GM18499 (cell line): ENCODE results near the gene EPOP.

Source experiments
- ATAC-seq: cut with Tn5 transposase; IDR thresholded peaks from one replicate; pipeline ENCODE4 v1.9.1; 2021; ENCODE audit warnings: moderate number of reproducible peaks; ENCODE audit not compliant: insufficient read depth, unreplicated experiment

The EPOP gene

DNA sequence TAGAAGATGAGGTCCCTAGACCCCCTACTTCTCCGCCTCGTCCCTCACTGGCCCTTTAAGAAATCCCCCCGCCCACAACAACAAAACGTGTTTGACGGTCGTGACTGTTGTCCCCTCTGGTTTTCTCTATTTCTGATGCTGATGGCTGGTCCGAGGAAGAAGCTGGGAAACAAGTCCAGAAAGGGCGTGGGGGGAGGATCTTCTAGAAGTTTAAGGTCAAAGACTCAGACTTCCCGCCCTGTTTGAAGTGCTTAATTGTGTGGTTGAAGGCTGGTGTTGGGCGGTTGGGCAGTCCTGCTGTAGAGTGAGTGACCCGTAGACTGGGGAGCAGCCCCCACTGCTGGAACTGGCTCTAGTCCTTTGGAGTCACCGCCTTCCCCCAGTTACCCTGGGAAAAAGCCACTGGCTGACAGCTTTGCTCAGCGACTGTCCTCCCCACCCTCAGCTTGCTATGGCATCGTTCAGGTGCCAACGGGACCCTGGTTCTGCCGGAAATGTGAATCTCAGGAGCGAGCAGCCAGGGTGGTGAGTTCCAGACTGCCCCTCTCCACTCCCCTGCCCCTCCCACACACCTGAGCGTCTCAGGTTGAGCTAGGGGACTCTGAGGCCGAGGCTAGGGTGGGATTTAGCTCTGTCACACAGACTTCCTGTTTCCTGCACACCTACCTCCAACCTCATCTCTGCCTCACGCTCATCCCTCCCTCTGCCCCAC, 31.9 kb upstream of the EPOP start:
- no peak for ATAC-seq

DNA sequence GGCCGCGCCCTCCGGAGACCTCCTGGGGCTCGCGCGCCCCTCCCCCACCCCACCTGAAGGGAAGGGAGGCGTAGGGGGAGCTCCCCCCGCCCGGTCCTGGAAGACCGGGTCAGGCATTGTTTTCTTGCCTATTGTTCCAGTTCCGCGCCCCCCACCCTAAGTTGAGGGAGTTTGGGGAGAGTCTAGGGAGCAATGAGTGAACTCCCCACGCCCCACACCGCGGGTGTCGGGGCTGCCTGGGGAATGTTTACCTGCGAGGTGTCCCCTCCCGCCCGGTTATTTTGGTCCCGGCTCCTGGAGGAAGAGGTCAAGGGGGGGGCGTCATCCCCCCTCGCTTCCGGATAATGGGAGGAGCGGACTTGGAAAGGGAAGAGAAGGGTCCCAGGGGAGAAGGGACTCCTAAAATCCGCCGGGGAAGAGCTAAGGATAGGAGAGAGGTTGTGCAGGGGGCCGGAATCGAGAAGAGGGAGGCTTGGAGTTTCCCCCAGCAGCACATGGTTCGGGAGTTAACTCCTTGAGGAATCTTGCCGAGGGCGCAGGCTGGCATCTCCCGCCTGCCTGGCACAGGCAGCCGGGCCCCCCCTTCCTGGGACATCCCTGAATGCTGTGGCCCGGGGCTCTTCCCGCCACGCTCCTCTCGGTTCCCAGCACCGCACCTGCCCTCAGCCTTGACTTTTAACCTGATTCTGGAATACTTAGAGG, 31.2 kb upstream of the EPOP start:
- no peak for ATAC-seq

DNA sequence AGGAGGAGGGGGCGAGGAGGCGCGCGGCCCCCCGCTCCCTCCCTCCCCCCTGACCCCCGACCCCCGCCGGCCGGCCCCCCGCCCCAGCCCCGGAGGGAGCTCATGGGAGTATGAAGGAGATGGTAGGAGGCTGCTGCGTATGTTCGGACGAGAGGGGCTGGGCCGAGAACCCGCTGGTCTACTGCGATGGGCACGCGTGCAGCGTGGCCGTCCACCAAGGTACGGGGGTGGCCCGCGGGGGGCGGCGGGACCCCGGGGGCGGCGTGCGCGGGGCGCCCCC, 30.7 kb upstream of the EPOP start:
- no peak for ATAC-seq

DNA sequence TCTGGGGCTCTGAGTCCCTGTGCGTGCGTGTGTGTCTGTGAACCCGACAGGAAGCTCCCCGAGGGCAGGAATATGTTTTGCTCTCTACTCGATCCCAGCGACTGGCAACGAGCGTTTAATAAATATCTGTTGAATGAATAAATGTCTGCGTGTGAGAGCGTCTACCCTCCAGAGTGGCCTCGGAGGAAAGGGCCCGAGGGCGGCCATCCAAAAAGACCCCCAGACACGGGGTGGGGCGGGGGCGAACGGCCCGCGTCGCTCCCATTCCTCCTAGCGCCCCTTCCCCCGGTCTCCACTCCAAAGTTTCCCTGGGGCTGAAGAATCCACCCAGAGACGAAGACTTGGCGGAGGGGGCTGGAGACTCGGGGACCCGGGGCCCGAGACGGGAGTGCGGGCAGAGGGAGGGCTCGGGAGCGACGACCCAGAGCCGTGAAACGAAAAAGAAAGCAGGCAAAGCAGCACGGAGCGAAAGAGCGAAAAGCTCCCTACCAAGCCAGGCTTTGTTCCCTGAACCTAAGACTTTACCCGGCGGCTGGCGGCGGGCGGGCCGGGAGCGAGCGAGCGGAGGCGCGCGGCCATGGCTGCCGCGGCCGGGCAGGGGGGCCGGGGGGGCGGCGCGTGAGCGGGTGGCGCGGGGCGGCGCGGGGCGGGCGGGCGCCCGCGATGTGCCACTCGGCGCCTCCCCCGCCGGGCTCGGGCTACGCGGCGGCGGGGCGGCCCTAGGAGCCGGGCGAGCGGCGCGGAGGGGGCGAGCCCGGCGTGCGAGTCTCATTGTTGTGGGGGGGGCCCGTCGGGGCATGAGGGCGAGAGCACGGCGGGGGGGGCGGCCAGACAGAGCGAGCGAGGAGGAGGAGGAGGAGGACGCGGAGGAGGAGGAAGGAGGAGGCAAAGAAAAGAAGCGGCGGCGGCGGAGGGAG, 30.1 kb upstream of the EPOP start, which contains the start of gene MLLT6:
Gene MLLT6, plus strand, starts transcription at position 668 of the 917 bp plus-strand sequence. CDS start 360 bp downstream, outside the sequence.
- ATAC-seq: no peak

DNA sequence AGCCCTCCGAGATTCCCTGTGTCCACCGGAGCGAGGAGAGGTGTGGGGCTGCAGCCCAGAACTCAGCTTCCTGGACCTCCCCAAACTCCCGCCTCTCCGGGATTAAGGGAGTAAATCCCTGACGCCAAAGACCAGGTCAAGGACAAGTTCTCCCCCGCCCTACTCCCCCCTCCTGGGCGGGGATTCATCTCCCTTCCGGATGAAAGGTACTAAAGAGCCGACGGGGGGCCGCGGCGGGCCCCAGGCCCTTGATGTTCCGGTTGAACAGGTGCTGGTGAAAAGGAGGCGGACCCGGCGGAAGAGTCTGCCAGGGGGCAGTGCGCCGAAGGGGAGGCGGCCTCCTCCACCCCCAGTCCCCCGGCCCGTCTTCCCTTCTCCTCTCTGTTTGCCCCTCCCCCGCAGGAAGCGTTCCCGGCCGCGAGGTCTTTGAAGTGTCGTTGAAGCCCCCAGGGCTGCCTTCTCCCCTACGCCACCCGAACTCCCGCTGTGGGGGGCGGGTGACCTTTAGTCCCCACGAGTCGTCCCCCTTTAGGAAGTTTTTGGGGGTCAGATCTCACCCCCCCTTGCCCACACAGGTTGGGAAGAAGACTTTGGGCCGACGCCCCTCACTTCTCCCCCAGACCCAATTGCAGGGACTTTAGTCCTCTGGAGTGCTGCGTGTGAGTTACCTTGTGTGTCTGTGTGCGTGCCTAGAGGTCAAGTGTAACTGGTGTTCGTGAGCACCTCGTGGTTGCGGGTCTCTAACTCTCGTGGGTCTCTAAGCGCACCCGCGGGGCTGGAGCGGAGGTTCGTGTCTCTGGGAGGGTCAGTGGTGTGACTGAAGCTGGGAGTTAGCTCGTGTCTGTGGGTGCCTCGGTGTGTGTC, 29.2 kb upstream of the EPOP start:
- ATAC-seq: no peak

DNA sequence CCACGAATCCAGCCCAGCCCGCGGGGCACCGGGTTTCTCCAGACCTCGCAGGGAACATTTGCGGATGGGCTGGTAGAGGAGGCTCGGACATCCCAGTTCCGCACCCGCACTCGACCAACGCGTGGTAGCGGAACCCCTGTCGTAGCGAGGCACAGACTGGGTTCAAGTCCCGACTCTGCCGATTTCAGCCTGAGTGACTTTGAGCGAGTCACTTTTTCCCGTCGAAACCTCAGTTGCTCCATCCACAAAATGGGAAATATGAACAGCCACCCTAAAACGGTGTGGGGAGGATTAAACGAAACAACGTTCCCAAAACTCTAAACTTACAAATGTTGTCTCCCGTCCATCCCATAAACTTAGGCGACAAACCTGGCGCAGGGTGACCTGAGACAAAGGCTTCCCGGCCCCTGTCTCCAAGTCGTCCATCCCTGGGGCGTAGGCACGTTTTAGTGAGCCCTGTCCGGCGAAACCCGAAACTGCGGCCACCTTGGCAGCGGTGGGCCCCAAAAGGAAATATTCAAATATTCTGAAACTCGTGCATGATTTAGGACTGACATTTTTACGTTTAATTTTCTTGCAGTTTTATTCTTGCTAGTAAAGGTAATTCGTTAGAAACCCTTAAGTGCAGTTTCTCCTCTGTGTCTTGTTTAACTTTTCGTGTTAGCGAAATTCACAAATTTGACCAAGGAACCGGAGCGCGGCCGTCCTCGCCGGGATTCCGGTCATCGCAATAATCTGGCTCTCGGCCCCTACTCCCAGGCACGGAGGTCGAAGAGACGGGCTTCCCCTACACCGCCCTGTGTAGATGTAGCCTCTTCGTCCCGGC, 28.4 kb upstream of the EPOP start:
- ATAC-seq: no peak

DNA sequence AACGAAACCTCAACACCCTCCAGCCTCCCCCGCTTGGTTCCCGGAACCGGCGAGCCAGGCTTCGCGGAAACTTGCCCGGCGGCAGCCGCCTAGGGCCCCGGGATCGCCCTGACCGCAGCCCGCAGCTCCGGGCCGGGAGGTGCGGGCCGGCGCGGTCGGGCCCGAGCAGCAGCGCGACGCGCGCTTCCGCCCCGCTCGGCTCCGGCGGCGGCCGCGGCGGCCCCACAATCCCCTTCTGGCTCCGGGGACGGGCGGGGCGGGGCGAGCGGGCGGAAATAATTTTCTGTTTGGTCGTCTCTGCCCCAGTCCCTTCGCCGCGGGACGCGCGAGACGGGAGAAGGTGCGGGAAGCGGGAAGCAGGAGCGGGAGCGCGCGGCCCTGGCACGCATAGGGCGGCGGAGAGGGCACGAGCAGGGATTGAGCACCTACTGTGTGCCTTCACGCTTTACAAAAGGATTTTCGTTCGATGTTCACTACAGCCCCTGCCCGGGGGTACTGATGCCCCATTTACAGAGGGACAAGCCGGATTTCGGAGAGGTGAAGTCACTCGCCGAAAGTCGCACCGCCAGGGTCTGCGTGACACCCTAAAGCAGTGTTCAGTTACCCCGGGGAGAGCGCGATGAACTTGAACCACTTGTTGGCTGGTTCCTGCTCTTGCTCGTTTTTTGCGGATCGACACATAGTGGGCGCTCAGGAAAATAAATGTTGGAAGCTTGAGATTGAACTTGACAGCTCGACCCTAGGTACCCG, 27.6 kb upstream of the EPOP start:
- no peak for ATAC-seq

DNA sequence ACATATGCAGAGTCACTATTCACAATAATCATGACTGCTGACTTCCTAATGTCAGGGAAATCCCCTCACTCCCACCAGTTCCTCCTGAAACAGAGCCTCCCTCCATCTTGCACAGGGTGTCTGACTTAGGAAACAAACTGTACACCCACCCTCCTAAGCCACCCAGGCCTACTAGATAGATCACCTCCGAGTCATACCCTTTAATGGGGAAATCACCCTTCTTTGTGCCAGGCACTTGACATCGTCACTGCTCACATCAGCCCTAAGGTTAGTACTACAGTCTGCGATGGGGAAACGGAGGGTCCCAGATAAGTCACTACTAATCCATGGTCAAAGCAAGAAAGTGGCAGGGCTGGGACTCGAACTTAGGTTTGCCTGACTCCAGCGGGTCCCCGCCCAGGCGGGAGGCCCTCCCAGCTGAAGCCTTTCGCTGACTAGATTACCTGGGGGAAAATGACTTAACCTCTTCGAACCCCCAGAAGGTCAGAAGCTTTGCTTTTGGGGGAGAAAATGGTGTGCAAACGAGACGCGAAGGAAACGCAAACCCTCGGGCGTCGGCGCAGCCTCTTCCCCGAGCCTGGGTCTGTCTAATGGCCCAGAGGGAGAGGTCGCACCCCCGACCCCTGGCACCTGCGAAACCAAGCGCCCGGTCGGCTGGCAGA, 26.9 kb upstream of the EPOP start:
- peak; percentile 29 for ATAC-seq

DNA sequence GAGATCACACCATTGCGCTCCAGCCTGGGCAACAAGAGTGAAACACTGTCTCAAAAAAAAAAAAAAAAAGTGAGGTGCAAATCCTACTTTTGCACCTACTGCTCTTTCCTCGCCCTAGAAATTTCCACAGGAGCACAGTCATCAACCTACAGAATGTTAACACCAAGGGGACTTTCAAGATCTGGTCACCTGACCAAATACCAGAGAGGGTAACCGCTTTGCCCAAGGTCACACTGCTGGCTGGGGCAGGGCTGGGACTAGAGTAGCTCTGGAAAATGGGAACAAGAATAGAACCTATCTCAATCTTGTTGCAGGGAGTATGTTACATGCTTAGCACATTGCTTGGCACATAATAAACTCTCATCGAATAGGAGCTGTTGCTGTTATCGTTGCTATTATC, 24.0 kb upstream of the EPOP start:
- no peak for ATAC-seq

DNA sequence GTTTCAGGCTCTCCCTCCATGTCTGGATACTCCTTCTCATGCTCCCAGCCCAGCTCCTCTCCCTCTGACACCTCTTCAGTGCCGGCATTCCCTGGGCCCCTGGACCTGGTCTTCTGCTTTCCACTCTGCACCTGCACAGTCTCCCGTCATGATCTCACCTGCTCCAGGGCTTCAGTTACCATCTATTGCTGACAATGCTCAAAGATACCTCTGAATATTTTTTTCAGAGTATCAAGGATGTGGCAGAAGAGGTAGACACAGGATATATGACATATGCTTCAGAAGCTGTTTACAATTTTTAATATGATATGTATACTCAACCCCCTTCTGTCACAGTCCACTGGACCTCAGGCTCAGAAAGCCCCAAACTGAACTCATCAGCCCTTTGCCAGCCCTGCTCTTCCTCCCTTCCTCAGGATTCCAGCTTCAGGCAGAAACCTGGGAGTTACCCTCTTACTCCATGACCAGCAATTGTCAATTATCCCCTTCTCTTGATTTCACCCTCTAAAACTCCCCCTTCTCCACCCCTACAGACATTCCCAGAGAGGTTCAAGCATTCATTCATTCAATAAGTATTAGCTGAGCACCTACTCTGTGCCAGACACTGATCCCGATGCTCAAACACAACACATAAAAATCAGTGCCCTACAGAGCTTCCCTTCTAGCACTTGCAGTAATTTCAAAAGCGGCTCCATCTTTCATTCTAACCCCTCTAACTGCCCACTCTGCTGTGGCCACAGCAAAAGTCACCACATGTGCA, 22.5 kb upstream of the EPOP start:
- ATAC-seq: no peak

DNA sequence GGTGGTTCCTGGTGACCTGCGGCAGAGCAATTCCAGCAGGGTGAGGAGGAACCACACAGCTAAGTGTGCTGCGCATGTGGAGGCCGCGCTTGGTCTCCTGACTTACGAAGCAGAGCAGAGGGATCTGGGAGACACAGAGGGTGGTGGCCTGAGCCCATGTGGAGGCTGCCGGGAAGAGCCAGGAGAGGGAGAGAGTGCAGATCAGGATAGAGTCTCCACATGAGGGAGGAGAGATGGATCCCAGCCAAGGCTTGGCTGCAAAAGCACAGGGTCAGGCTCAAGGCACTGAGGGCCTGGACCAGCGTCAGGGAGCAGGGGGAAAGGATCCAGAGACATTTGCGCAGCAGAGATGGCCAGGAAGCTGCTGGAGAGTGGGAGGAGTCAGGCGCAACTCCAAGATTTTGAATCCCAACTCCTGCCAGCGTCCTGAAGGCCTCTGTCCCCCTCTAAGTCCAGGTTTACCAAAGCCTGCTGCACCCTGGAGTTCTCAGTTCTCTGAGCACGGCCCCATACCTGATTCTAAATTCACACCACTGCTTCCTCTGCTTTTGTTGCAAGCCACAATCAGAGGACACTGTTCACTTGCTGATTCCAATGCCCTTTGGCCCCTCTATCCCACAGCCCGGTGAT, 19.1 kb upstream of the EPOP start:
- ATAC-seq: no peak

DNA sequence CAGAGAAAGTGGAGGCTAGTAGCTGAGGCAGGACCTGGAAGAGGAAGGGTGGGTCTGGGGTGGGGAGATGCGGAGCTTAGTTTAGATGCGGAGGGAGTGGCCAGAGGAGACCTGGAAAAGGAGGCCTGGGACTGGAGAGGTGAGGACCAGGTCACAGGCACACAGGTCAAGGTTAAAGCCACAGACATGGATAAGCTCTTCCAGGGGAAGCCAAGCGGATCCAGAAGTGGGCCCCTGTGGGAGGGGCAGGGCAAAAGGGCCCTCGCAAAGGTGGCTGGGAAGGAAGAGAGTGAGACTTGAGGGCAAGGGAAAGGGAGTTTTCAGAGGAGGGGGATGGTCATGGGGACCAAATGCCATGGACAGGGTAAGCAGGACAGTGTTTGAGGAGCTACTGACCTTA, 16.4 kb upstream of the EPOP start:
- no peak for ATAC-seq

DNA sequence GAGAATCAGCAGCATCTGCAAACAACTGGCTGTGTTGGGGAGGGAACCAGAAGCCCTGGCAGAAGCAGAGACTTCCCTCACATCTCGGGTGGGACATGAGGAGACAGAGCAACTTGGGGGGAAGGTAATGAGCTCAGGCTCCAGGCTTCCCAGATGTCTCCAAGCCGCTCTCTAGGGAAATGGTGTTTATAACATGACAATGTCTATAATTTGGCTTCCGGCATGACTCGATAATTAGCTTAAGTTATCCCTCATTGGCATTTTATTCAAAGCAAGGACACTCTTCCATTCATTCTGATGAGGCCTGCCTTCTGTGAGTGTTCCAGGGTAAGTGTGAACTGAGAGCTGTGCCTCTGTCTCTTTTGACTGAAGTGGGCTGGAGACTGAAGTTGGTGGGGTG, 15.6 kb upstream of the EPOP start:
- ATAC-seq: no peak

DNA sequence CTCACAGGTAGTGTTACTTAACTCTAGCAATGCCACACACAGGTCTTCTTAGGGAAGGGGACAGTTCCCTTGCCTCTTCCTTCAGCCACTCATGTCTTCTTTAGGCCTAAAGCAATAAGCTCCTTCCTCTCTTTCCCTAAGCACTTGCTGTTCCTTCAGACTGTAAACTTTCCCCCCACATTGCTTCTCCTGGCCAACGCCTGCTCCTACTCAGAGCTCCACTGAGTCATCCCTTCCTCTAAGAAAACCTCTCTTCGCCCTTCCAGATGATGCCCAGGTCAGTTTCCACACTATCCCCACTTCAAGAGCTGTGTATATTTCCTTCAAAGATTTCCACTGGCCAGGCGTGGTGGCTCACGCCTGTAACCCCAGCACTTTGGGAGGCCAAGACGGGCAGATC, 12.5 kb upstream of the EPOP start:
- ATAC-seq: no peak

DNA sequence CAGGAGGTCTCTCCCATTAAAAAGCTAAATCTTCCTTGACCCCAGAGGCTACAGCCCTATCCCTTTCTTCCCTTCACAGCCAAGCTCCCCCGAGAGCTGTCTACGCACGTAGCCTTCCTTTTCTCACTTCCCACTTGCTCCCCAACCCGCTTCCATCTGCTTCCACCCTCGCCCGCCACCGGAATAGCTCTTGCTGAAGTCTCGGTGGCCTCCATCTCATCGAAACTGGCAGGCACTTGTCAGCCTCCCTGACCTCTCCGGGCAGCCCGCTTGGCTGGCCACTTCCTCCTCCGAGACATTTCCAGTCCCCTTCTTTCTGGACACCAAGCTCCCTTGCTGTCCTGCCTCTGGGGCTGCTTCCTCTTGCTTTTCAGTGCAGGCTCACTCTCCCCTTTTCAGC, 10.7 kb upstream of the EPOP start:
- no peak for ATAC-seq

DNA sequence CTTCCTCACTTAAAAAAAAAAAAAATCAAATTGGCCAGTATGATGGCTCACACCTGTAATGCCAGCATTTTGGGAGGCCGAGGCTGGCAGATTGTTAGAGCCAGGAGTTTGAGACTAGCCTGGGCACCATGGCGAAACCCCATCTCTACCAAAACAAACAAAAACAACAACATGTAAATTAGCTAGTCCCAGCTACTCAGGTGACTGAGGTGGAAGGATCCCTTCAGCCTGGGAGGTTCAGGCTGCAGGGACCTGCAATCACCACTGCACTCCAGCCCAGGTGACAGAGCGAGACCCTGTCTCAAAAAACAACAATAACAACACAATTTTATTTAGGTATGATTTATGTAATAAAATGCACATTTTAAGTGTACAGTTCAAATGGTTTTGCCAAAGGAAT, 6.3 kb upstream of the EPOP start:
- no peak for ATAC-seq

DNA sequence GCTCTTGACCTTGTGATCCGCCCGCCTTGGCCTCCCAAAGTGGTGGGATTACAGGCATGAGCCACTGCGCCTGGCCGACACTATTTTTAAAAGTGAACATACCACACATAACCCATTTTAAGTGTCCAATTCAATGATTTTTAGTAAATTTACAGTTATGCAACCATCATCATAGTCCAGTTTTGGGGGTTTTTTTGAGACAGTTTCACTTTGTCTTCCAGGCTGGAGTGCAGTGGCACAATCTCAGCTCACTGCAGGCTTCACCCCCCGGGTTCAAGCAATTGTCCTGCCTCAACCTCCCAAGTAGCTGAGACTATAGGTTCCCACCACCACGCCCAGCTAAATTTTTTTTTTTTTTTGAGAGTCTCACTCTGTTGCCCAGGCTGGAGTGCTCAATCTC, 3.1 kb upstream of the EPOP start:
- ATAC-seq: no peak
